ENCODE measurements around the gene ZXDC. TPM values are rescaled to one million over a fixed set of nuclear protein-coding genes. Genes with fewer than 3 reads are reported as not detected.

ZXDC gene
- polyA plus RNA-seq, 1 experiment = 15.8 TPM

GRCh38 chr3:126399756-126400155, 75.9 kb downstream of the ZXDC start:
- no peak for TF ChIP-seq CTCF (IDR thresholded peaks at IDR 0.05; ENCODE audit: insufficient read depth, low read depth, low read length)
- ChIA-PET POLR2A (no interaction called here), CTCF (interaction anchor here (1.2 to 1.3 kb wide), 2 partner anchors 10 to 11 kb away, joined by 4 read pairs; no protein-coding TSS in a partner anchor)
- Histone ChIP-seq H3K36me3 (ENCODE audit: control insufficient read depth, insufficient read depth, low read length) (no peaks in the 10 kb centered on the region), H3K4me3 (ENCODE audit: low read depth, low read length) (no peak overlapping the region), H3K27me3 (ENCODE audit: control insufficient read depth, insufficient read depth, low read length) (peaks cover 9% of the 10 kb centered on the region)
- no peak for DNase-seq (ENCODE audit: low read depth)

- peaks cover 12% of the 10 kb centered on the region for H3K27me3 ChIP-seq (ENCODE audit: control insufficient read depth, insufficient read depth, low read length)
- CTCF ChIA-PET = interaction anchor here (1.2 to 1.3 kb wide), 2 partner anchors 9 to 10 kb away, joined by 4 read pairs; no protein-coding TSS in a partner anchor
- H3K36me3 ChIP-seq (ENCODE audit: control insufficient read depth, insufficient read depth, low read length) = no peaks in the 10 kb centered on the region
- no peak for DNase-seq (ENCODE audit: low read depth)
- POLR2A ChIA-PET = no interaction called here
- TF ChIP-seq CTCF (IDR thresholded peaks at IDR 0.05; ENCODE audit: insufficient read depth, low read depth, low read length) = no peak
- no peak overlapping the region for H3K4me3 ChIP-seq (ENCODE audit: low read depth, low read length)
Measured at GRCh38 chr3:126399351-126399735, 76.3 kb downstream of the ZXDC start.

- TF ChIP-seq CTCF (IDR thresholded peaks at IDR 0.05; ENCODE audit: insufficient read depth, low read depth, low read length) = no peak
- H3K4me3 ChIP-seq (ENCODE audit: low read depth, low read length) = no peak overlapping the region
- DNase-seq (ENCODE audit: low read depth) = no peak
- H3K27me3 ChIP-seq (ENCODE audit: control insufficient read depth, insufficient read depth, low read length) = peaks cover 13% of the 10 kb centered on the region
- no peaks in the 10 kb centered on the region for H3K36me3 ChIP-seq (ENCODE audit: control insufficient read depth, insufficient read depth, low read length)
- ChIA-PET POLR2A (no interaction called here), CTCF (interaction anchor here (1.2 to 1.3 kb wide), 2 partner anchors 8 to 10 kb away, joined by 4 read pairs; no protein-coding TSS in a partner anchor)
Measured at GRCh38 chr3:126398423-126399350, 77.0 kb downstream of the ZXDC start.

- ChIA-PET CTCF (no interaction called here), POLR2A (no interaction called here)
- Histone ChIP-seq H3K4me3 (ENCODE audit: low read depth, low read length) (no peak overlapping the region), H3K27me3 (ENCODE audit: control insufficient read depth, insufficient read depth, low read length) (peaks cover 13% of the 10 kb centered on the region), H3K36me3 (ENCODE audit: control insufficient read depth, insufficient read depth, low read length) (no peaks in the 10 kb centered on the region)
- no peak for TF ChIP-seq CTCF (IDR thresholded peaks at IDR 0.05; ENCODE audit: insufficient read depth, low read depth, low read length)
- no peak for DNase-seq (ENCODE audit: low read depth)
Measured at GRCh38 chr3:126397610-126398422, 77.9 kb downstream of the ZXDC start.

GRCh38 chr3:126396536-126396935, 79.2 kb downstream of the ZXDC start:
- Histone ChIP-seq H3K36me3 (ENCODE audit: control insufficient read depth, insufficient read depth, low read length) (no peaks in the 10 kb centered on the region), H3K4me3 (ENCODE audit: low read depth, low read length) (no peak overlapping the region), H3K27me3 (ENCODE audit: control insufficient read depth, insufficient read depth, low read length) (peaks cover 18% of the 10 kb centered on the region)
- TF ChIP-seq CTCF (IDR thresholded peaks at IDR 0.05; ENCODE audit: insufficient read depth, low read depth, low read length) = no peak
- ChIA-PET CTCF (interaction anchor here (0.9 to 2.9 kb wide), 4 partner anchors 56 to 262 kb away, joined by 3 to 10 read pairs (median 3); no protein-coding TSS in a partner anchor), POLR2A (no interaction called here)
- no peak for DNase-seq (ENCODE audit: low read depth)
